K562 (cell line): ENCODE measurements around the gene FBXW11. TPM values are rescaled to one million over a fixed set of nuclear protein-coding genes. Genes with fewer than 3 reads are reported as not detected.

Source experiments
- MAFG ChIP-seq: fragments of 450-650 bp; conservative IDR thresholded peaks from 2 replicates; pipeline ENCODE4 v1.6.1; 2016; ENCODE audit warnings: missing genetic modification characterization, missing compliant biosample characterization
- NR4A1 ChIP-seq, 2 experiments: fragments of 250-450 bp in 1 of 2; fragments of 450-650 bp in 1 of 2; sonication (Bioruptor Pico) in 1 of 2; IDR thresholded peaks; 2 replicates each; pipeline versions ENCODE4 v1.4.0 to v1.6.1; 2016 to 2020; ENCODE audit warnings: mild to moderate bottlenecking in 2 of 2, missing compliant biosample characterization in 1 of 2, missing genetic modification characterization in 1 of 2, moderate library complexity in 1 of 2
- SAFB2 ChIP-seq: fragments of 200-400 bp; formaldehyde crosslinking; IDR thresholded peaks from 2 replicates; pipeline ENCODE4 v1.6.1; 2018; ENCODE audit warnings: borderline replicate concordance, low read length, low read depth, moderate library complexity; ENCODE audit not compliant: severe bottlenecking
- TAF15 ChIP-seq: fragments of 200-400 bp; formaldehyde crosslinking; IDR thresholded peaks from 2 replicates; pipeline ENCODE4 v1.6.1; 2017; ENCODE audit warnings: mild to moderate bottlenecking, low read depth, low read length, moderate library complexity
- TCF7L2 ChIP-seq: fragments of 150-350 bp; IDR thresholded peaks from 2 replicates; pipeline ENCODE4 v1.6.1; 2016; ENCODE audit warnings: low read depth, mild to moderate bottlenecking, low read length, moderate library complexity
- ZNF3 ChIP-seq: fragments of 250-450 bp; sonication (Bioruptor Pico); IDR thresholded peaks from 2 replicates; pipeline ENCODE4 v1.5.0; 2021; ENCODE audit warnings: mild to moderate bottlenecking, moderate library complexity
- ZNF318 ChIP-seq, 2 experiments: fragments of 450-650 bp; IDR thresholded peaks; 2 replicates each; pipeline ENCODE4 v1.6.1; 2016; ENCODE audit warnings: mild to moderate bottlenecking in 2 of 2, borderline replicate concordance in 1 of 2, low read depth in 1 of 2, moderate library complexity in 1 of 2
- polyA plus RNA-seq, 8 experiments: library from polyadenylated mRNA; depleted of rRNA in 4 of 8; stranded (reverse) in 5 of 8; unstranded in 3 of 8; fragments of >200 nt; fragmentation: Nextera tagmentation in 2 of 8; fragmentation: Illumina TruSeq in 1 of 8; extraction: Ambion mirVana in 2 of 8; extraction: Trizol in 1 of 8; gene quantifications; 2 replicates each; pipeline versions ENCODE4 v1.2.1 to v1.2.3, GENCODE V29; 2011 to 2014; ENCODE audit warnings: inconsistent platforms in 1 of 8, missing spikeins in 1 of 8
- total RNA-seq, 7 experiments: library from RNA; depleted of rRNA in 6 of 7; stranded (reverse); fragments of >200 nt in 6 of 7; fragmentation: Illumina TruSeq in 2 of 7; extraction: Trizol in 2 of 7; gene quantifications; 2 replicates each; pipeline versions ENCODE4 v1.2.1 to v1.2.3, GENCODE V29; 2011 to 2021; ENCODE audit warnings: low replicate concordance in 1 of 7

Gene FBXW11
- total and polyA plus RNA-seq, 9 of the 15 experiments (the other 6 are each of a cell fraction or from before 2014, with no cell fraction given) = 3.0 to 28.6 (median 23.6) TPM

GRCh38 chr5:171863935-171864334, 142.5 kb downstream of the FBXW11 start (continued):
- TF ChIP-seq ZNF318 (IDR thresholded peaks at IDR 0.05; ENCODE audit: borderline replicate concordance in 1 of 2, low read depth in 1 of 2) (no peak), TAF15 (no peak), MAFG (tag) (no peak), SAFB2 (no peak), NR4A1 (CRISPR knock-in tag; IDR thresholded peaks at IDR 0.05) (no peak), NR4A1 (tag; IDR thresholded peaks at IDR 0.05) (no peak), TCF7L2 (no peak), ZNF3 (CRISPR knock-in tag) (no peak)
- TF ChIP-seq, all 486 proteins: peak for 0
